MCF 10A (cell line): ENCODE measurements around the gene TIAM2. TPM values are rescaled to one million over a fixed set of nuclear protein-coding genes. Genes with fewer than 3 reads are reported as not detected.

ENCODE experiments used
- BruUV-seq: library from RNA; stranded (reverse); fragments of 400-500 nt; replicated peaks from 2 replicates; lab custom pipeline; 2021; lab: Mats Ljungman, UMichigan
- CTCF ChIA-PET: fragments of 300-600 bp; sonication (Branson Sonifier 250); formaldehyde crosslinking; extraction: SDS; loops from one replicate; lab custom pipeline; 2021; ENCODE audit warnings: antibody characterized with exemption, inconsistent platforms; lab: Yijun Ruan, JAX
- POLR2A ChIA-PET: fragments of 300-600, 350-650 bp; sonication (Branson Sonifier 250); formaldehyde crosslinking; extraction: SDS; loops from one replicate; lab custom pipeline; 2020; ENCODE audit warnings: antibody characterized with exemption, inconsistent platforms; lab: Yijun Ruan, JAX
- DNase-seq: peaks from one replicate; pipeline ENCODE4 v3.0.0-alpha.2; 2018; ENCODE audit not compliant: unreplicated experiment
- H3K27ac Mint-ChIP-seq: one replicate; pipeline ENCODE4 v1.8.0; 2022; ENCODE audit warnings: mild to moderate bottlenecking, low read depth, mixed read lengths; ENCODE audit not compliant: unreplicated experiment
- H3K27me3 Mint-ChIP-seq: one replicate; pipeline ENCODE4 v1.8.0; 2022; ENCODE audit warnings: mixed read lengths; ENCODE audit not compliant: insufficient read depth, unreplicated experiment
- H3K36me3 Mint-ChIP-seq: one replicate; pipeline ENCODE4 v1.8.0; 2022; ENCODE audit warnings: mild to moderate bottlenecking, moderate library complexity, mixed read lengths; ENCODE audit not compliant: insufficient read depth, unreplicated experiment
- H3K4me1 Mint-ChIP-seq: one replicate; pipeline ENCODE4 v1.8.0; 2022; ENCODE audit warnings: mixed read lengths; ENCODE audit not compliant: insufficient read depth, unreplicated experiment
- H3K4me3 Mint-ChIP-seq: one replicate; pipeline ENCODE4 v1.8.0; 2022; ENCODE audit warnings: mild to moderate bottlenecking, moderate library complexity, mixed read lengths; ENCODE audit not compliant: unreplicated experiment
- H3K9me3 Mint-ChIP-seq: one replicate; pipeline ENCODE4 v1.8.0; 2022; ENCODE audit warnings: mixed read lengths; ENCODE audit not compliant: unreplicated experiment
- intact Hi-C: fragments of 100-400 bp; cut with micrococcal nuclease; formaldehyde crosslinking; loops from 2 replicates; pipeline ENCODE4 v1.14.1; 2022
- total RNA-seq: library from RNA; stranded (reverse); gene quantifications from 2 replicates; pipeline ENCODE4 v1.2.3, GENCODE V29; 2022
- TF ChIP-seq, protein P1 (sequence below): fragments of 200-600 bp; IDR thresholded peaks from one replicate; pipeline ENCODE4 v1.8.0; 2022; ENCODE audit warnings: antibody characterized with exemption, mild to moderate bottlenecking; ENCODE audit not compliant: unreplicated experiment

TIAM2 gene
- total RNA-seq, 1 experiment from 2014 or later: 3.1 TPM

DNA sequence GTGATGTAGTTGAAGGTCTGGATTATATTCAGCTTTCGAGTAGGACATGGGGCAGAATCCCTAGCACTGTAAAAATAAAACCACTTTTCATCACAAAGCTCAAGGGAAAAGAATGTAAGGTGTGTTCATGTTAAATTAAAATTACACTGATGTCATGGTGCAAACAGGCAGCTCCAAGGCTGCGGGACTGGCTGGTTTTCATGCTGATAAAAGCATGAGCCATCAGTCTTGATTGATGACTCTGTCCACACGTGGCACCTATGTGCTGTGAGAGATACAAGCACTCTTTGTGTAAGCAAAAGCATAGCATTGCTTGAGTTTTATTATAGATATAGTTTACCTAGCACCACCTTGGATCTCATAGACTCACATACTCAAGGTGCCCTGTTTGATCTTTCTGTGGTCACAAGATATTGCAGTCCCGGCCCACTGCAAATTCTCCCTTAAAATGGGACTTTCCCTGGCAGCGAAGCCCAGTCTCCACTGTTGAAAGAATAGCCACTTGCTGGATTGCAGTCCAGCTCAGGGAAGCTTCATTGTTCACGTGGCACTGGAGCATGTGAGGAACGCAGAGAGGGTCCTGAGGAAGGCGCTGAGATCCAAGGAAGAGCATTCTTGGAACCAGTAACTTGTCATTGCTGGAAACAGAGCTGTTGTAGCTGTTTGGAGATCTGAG, 90.6 kb downstream of the TIAM2 start:
- no peak overlapping the region for H3K4me3 Mint-ChIP-seq
- intact Hi-C loops: no loop called here
- no peaks in the 10 kb centered on the region for H3K9me3 Mint-ChIP-seq
- no peaks in the 10 kb centered on the region for H3K27me3 Mint-ChIP-seq
- no peaks in the 10 kb centered on the region for H3K36me3 Mint-ChIP-seq
- ChIA-PET POLR2A (interaction anchor here (0.6 to 1.5 kb wide), 5 partner anchors 36 to 154 kb away, joined by 3 to 6 read pairs (median 4); no protein-coding TSS in a partner anchor), CTCF (interaction anchor here (1.0 to 1.4 kb wide), 2 partner anchors 15 to 157 kb away, joined by 3 read pairs; no protein-coding TSS in a partner anchor)
- TF ChIP-seq, protein P1, sequence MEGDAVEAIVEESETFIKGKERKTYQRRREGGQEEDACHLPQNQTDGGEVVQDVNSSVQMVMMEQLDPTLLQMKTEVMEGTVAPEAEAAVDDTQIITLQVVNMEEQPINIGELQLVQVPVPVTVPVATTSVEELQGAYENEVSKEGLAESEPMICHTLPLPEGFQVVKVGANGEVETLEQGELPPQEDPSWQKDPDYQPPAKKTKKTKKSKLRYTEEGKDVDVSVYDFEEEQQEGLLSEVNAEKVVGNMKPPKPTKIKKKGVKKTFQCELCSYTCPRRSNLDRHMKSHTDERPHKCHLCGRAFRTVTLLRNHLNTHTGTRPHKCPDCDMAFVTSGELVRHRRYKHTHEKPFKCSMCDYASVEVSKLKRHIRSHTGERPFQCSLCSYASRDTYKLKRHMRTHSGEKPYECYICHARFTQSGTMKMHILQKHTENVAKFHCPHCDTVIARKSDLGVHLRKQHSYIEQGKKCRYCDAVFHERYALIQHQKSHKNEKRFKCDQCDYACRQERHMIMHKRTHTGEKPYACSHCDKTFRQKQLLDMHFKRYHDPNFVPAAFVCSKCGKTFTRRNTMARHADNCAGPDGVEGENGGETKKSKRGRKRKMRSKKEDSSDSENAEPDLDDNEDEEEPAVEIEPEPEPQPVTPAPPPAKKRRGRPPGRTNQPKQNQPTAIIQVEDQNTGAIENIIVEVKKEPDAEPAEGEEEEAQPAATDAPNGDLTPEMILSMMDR: no peak
- peak; percentile 11 for DNase-seq
- H3K4me1 Mint-ChIP-seq: peaks cover 9% of the 10 kb centered on the region
- H3K27ac Mint-ChIP-seq: no peak overlapping the region
- no TSS peak for BruUV-seq

DNA sequence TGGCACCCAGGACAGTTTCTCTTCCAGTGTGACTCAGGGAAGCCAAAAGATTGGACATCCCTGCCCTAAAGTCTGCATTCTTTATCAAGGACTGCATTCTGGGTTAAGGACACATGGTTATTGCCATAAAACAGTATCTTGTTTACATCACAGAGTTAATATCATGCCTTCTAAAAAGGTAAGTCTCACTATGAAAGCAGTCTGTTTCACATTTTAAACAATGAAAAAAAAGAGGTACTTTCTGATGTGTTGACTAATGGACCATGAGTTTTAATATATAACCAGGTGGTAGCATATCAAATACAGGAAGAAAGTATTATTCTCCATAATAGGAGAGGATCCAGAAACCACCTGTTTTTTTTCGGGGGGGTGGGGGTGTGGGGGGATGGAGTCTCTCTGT, 93.7 kb downstream of the TIAM2 start:
- H3K27me3 Mint-ChIP-seq: no peaks in the 10 kb centered on the region
- no peaks in the 10 kb centered on the region for H3K9me3 Mint-ChIP-seq
- intact Hi-C loops: no loop called here
- peaks cover 9% of the 10 kb centered on the region for H3K4me1 Mint-ChIP-seq
- POLR2A ChIA-PET: no interaction called here
- H3K27ac Mint-ChIP-seq: no peak overlapping the region
- BruUV-seq: no TSS peak
- TF ChIP-seq, protein P1: no peak
- H3K4me3 Mint-ChIP-seq: no peak overlapping the region
- no peaks in the 10 kb centered on the region for H3K36me3 Mint-ChIP-seq
- DNase-seq: no peak
- CTCF ChIA-PET: interaction anchor here (1.0 kb wide), 1 partner anchor 65 kb away, joined by 3 read pairs; no protein-coding TSS in a partner anchor

DNA sequence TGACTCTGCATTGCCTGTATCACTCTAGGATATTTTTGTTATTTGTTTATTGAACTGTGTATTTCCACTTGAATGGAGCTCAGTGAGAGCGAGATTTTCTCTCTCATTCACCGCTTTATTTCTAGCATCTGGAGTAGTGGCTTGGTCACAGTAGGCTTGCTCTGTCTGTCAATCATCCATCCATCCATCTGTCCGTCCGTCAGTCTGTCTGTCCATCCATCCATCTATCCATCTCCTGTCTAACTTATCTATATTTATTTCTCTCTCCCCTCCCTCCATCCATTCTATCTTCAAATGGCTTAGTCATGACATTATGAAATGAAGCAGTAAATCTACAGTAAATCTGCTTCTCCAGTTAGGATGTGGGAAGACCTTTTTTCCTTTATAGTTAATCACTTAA, 94.6 kb downstream of the TIAM2 start:
- H3K27me3 Mint-ChIP-seq: no peaks in the 10 kb centered on the region
- TF ChIP-seq, protein P1: no peak
- ChIA-PET CTCF (no interaction called here), POLR2A (interaction anchor here (0.6 to 0.7 kb wide), 2 partner anchors 26 to 55 kb away, joined by 3 read pairs; no protein-coding TSS in a partner anchor)
- peaks cover 9% of the 10 kb centered on the region for H3K4me1 Mint-ChIP-seq
- no peak overlapping the region for H3K27ac Mint-ChIP-seq
- no peak for DNase-seq
- no TSS peak for BruUV-seq
- H3K36me3 Mint-ChIP-seq: no peaks in the 10 kb centered on the region
- H3K4me3 Mint-ChIP-seq: no peak overlapping the region
- H3K9me3 Mint-ChIP-seq: no peaks in the 10 kb centered on the region
- intact Hi-C loops: no loop called here

DNA sequence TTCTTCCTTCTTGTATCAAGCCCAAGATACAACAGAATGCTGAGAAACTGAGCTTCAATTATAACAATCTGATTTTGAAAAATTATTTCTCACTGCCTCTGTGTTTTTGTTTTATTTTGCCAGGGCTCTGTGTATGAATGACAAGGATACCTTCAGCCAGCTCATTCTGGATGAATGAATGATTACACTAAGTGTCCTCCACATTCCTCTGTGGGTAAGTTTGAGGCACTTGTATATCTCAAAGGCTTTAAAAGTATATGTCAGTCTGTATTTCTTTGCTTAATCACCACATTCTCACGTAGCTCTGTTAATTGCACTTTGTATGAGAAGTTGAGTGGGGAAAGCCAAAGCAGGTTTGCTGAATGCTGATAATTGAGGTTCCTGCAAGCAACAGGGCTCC, 95.1 kb downstream of the TIAM2 start:
- intact Hi-C loops: no loop called here
- DNase-seq: no peak
- no peak overlapping the region for H3K27ac Mint-ChIP-seq
- H3K27me3 Mint-ChIP-seq: no peaks in the 10 kb centered on the region
- no peaks in the 10 kb centered on the region for H3K36me3 Mint-ChIP-seq
- no peaks in the 10 kb centered on the region for H3K9me3 Mint-ChIP-seq
- CTCF ChIA-PET: no interaction called here
- H3K4me1 Mint-ChIP-seq: peaks cover 8% of the 10 kb centered on the region
- no peak overlapping the region for H3K4me3 Mint-ChIP-seq
- no TSS peak for BruUV-seq
- POLR2A ChIA-PET: interaction anchor here (0.6 to 0.7 kb wide), 2 partner anchors 26 to 55 kb away, joined by 3 read pairs; no protein-coding TSS in a partner anchor
- TF ChIP-seq, protein P1: no peak
